DOHH2 (cell line): ENCODE measurements around the gene CCBE1.

Source experiments
- H3F3A ChIP-seq: fragments of 200-600 bp; sonication (generic), shearing (Covaris generic); 2 replicates; pipeline ENCODE4 v1.6.0; 2016; ENCODE audit warnings: antibody characterized with exemption, mild to moderate bottlenecking; ENCODE audit not compliant: control insufficient read depth, insufficient read depth
- H3K27ac ChIP-seq: fragments of 200-600 bp; sonication (generic); 2 replicates; pipeline ENCODE4 v1.5.1; 2014; ENCODE audit warnings: low read depth, mild to moderate bottlenecking, low read length, moderate library complexity
- H3K27me3 ChIP-seq: fragments of 200-600 bp; sonication (generic); 2 replicates; pipeline ENCODE4 v1.6.1; 2014; ENCODE audit warnings: mild to moderate bottlenecking, low read length, mixed read lengths; ENCODE audit not compliant: control insufficient read depth
- H3K36me3 ChIP-seq: fragments of 200-600 bp; sonication (generic); 2 replicates; pipeline ENCODE4 v1.6.1; 2014; ENCODE audit warnings: mild to moderate bottlenecking, low read length, moderate library complexity, mixed read lengths; ENCODE audit not compliant: control insufficient read depth
- H3K4me1 ChIP-seq: fragments of 200-600 bp; sonication (generic); 2 replicates; pipeline ENCODE4 v1.6.1; 2014; ENCODE audit warnings: mild to moderate bottlenecking, low read length, mixed read lengths; ENCODE audit not compliant: control insufficient read depth
- H3K4me2 ChIP-seq: fragments of 200-600 bp; sonication (generic); 2 replicates; pipeline ENCODE4 v1.6.0; 2014; ENCODE audit warnings: mild to moderate bottlenecking, low read length, moderate library complexity
- H3K4me3 ChIP-seq: fragments of 200-600 bp; sonication (generic); 2 replicates; pipeline ENCODE4 v1.5.1; 2014; ENCODE audit warnings: mild to moderate bottlenecking, low read length, mixed read lengths
- H3K79me2 ChIP-seq: fragments of 200-600 bp; sonication (generic); 2 replicates; pipeline ENCODE4 v1.6.1; 2014; ENCODE audit warnings: mild to moderate bottlenecking, low read length, mixed read lengths; ENCODE audit not compliant: control insufficient read depth
- H3K9me2 ChIP-seq: fragments of 200-600 bp; sonication (generic); replicated peaks from 2 replicates; pipeline ENCODE4 v1.6.1; 2014; ENCODE audit warnings: mild to moderate bottlenecking, low read length, mixed read lengths; ENCODE audit not compliant: control insufficient read depth
- H3K9me3 ChIP-seq: fragments of 200-600 bp; sonication (generic); 2 replicates; pipeline ENCODE4 v1.6.1; 2014; ENCODE audit warnings: antibody characterized with exemption, low read length, mixed read lengths; ENCODE audit not compliant: control insufficient read depth, insufficient read depth
- H4K20me1 ChIP-seq: fragments of 200-600 bp; sonication (generic); 2 replicates; pipeline ENCODE4 v1.6.0; 2014; ENCODE audit warnings: low read depth, mild to moderate bottlenecking, antibody characterized with exemption, low read length, moderate library complexity; ENCODE audit not compliant: control insufficient read depth, insufficient read depth
- EZH2phosphoT487 ChIP-seq: fragments of 200-600 bp; sonication (generic); IDR thresholded peaks from 2 replicates; pipeline ENCODE4 v1.6.1; 2017; ENCODE audit warnings: borderline replicate concordance, mild to moderate bottlenecking, antibody characterized with exemption, low read length, moderate library complexity, mixed read lengths
- TF ChIP-seq, protein P1 (sequence below): fragments of 200-600 bp; sonication (generic); IDR thresholded peaks from one replicate; pipeline ENCODE4 v1.5.1; 2014; ENCODE audit warnings: antibody characterized with exemption, mild to moderate bottlenecking, low read depth, low read length; ENCODE audit not compliant: poor library complexity, severe bottlenecking

CCBE1 gene

DNA sequence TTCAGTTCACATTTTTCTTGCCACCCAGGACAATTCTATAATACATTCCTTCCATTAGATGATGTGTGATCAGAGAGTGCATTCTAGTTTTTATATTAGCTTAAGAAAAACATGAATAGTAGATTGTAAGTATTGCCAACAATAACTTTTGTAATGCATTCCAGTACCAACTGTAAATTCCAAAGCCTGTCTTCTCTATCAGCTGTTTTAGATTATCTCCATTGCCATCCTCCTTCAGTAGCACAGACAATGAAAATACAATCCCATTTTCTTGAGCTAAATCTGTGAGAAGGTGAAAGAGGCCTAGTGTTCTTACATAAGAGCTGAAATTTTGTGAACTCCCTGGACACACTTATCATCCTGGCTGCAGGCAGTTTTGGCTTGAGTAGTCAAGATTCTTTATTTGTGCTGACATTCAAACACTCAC, 103.9 kb downstream of the CCBE1 start:
- Histone ChIP-seq H3K79me2 (no peaks in the 10 kb centered on the region), H3K4me2 (no peak overlapping the region), H3K36me3 (no peaks in the 10 kb centered on the region), H4K20me1 (no peaks in the 10 kb centered on the region), H3F3A (no peaks in the 10 kb centered on the region), H3K4me1 (no peaks in the 10 kb centered on the region), H3K27me3 (no peaks in the 10 kb centered on the region), H3K4me3 (no peak overlapping the region), H3K9me2 (no peaks in the 10 kb centered on the region), H3K27ac (no peak overlapping the region), H3K9me3 (no peaks in the 10 kb centered on the region)
- TF ChIP-seq, protein P1, sequence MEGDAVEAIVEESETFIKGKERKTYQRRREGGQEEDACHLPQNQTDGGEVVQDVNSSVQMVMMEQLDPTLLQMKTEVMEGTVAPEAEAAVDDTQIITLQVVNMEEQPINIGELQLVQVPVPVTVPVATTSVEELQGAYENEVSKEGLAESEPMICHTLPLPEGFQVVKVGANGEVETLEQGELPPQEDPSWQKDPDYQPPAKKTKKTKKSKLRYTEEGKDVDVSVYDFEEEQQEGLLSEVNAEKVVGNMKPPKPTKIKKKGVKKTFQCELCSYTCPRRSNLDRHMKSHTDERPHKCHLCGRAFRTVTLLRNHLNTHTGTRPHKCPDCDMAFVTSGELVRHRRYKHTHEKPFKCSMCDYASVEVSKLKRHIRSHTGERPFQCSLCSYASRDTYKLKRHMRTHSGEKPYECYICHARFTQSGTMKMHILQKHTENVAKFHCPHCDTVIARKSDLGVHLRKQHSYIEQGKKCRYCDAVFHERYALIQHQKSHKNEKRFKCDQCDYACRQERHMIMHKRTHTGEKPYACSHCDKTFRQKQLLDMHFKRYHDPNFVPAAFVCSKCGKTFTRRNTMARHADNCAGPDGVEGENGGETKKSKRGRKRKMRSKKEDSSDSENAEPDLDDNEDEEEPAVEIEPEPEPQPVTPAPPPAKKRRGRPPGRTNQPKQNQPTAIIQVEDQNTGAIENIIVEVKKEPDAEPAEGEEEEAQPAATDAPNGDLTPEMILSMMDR = no peak
- no peak for TF ChIP-seq EZH2phosphoT487

GRCh38 chr18:59592624-59593023, 104.6 kb downstream of the CCBE1 start:
- TF ChIP-seq, protein P1 = no peak
- TF ChIP-seq EZH2phosphoT487 = no peak
- Histone ChIP-seq H3K4me2 (no peak overlapping the region), H3K27ac (no peak overlapping the region), H3K4me1 (no peaks in the 10 kb centered on the region), H3F3A (no peaks in the 10 kb centered on the region), H3K79me2 (no peaks in the 10 kb centered on the region), H3K4me3 (no peak overlapping the region), H4K20me1 (no peaks in the 10 kb centered on the region), H3K9me3 (no peaks in the 10 kb centered on the region), H3K9me2 (no peaks in the 10 kb centered on the region), H3K36me3 (no peaks in the 10 kb centered on the region), H3K27me3 (no peaks in the 10 kb centered on the region)

DNA sequence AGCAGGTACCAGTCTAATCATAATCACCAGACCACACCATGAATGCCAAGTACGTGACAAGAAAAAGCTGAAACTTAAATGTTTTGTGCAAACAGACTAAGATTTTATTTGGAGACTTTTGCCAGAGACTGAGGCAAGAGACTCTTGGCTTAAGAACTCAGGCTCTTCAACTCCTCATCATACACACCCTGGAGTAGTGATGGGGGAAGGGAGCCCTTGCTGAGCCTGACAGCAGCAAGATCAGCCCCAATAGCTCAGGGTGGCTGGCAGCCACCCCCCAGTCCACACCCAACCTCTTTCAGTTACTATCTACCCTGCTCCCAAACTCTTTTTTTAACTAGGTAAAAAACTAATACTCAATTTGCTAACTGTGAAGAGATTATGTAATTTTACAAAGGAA, 114.8 kb downstream of the CCBE1 start:
- H3K27me3 ChIP-seq = no peaks in the 10 kb centered on the region
- H3K4me2 ChIP-seq = no peak overlapping the region
- H3K79me2 ChIP-seq = no peaks in the 10 kb centered on the region
- no peaks in the 10 kb centered on the region for H3K9me2 ChIP-seq
- H4K20me1 ChIP-seq = no peaks in the 10 kb centered on the region
- no peaks in the 10 kb centered on the region for H3K36me3 ChIP-seq
- no peaks in the 10 kb centered on the region for H3K4me1 ChIP-seq
- H3K4me3 ChIP-seq = no peak overlapping the region
- no peaks in the 10 kb centered on the region for H3K9me3 ChIP-seq
- H3K27ac ChIP-seq = no peak overlapping the region
- TF ChIP-seq, protein P1 = no peak
- TF ChIP-seq EZH2phosphoT487 = no peak
- H3F3A ChIP-seq = no peaks in the 10 kb centered on the region

- Histone ChIP-seq H3K4me1 (no peaks in the 10 kb centered on the region), H3K4me2 (no peak overlapping the region), H3K4me3 (no peak overlapping the region), H3K9me3 (no peaks in the 10 kb centered on the region), H3F3A (no peaks in the 10 kb centered on the region), H4K20me1 (no peaks in the 10 kb centered on the region), H3K9me2 (no peaks in the 10 kb centered on the region), H3K79me2 (no peaks in the 10 kb centered on the region), H3K27me3 (no peaks in the 10 kb centered on the region), H3K27ac (no peak overlapping the region), H3K36me3 (no peaks in the 10 kb centered on the region)
- TF ChIP-seq, protein P1 = no peak
- no peak for TF ChIP-seq EZH2phosphoT487
These were observed 117.7 kb downstream of the CCBE1 start for GRCh38 chr18:59579509-59579908.
